Activated CD4-positive, alpha-beta memory T cell treated with anti-CD3 and anti-CD28 coated beads for 36 hours (primary cell): ENCODE data around the gene COQ5. TPM values are rescaled to one million over a fixed set of nuclear protein-coding genes. Genes with fewer than 3 reads are reported as not detected.

Experiments
- CTCF ChIA-PET: fragments of 350-600 bp; sonication (Branson Sonifier 250); formaldehyde crosslinking; loops from one replicate; lab custom pipeline; 2021; ENCODE audit warnings: antibody characterized with exemption, inconsistent platforms; lab: Charles Lee
- POLR2A ChIA-PET: fragments of 350-600 bp; sonication (Branson Sonifier 250); formaldehyde crosslinking; loops from one replicate; lab custom pipeline; 2021; ENCODE audit warnings: antibody characterized with exemption; lab: Charles Lee
- DNase-seq: peaks from one replicate; pipeline ENCODE4 v3.0.0-alpha.2; 2020
- H3K27ac Mint-ChIP-seq: one replicate; pipeline ENCODE4 v1.8.0; 2021; ENCODE audit warnings: mixed read lengths
- H3K27me3 Mint-ChIP-seq: one replicate; pipeline ENCODE4 v1.8.0; 2021; ENCODE audit warnings: mixed read lengths
- H3K36me3 Mint-ChIP-seq: one replicate; pipeline ENCODE4 v1.8.0; 2021; ENCODE audit warnings: mixed read lengths
- H3K4me1 Mint-ChIP-seq: one replicate; pipeline ENCODE4 v1.8.0; 2021; ENCODE audit warnings: low read depth, mixed read lengths
- H3K4me3 Mint-ChIP-seq: one replicate; pipeline ENCODE4 v1.8.0; 2021; ENCODE audit warnings: mild to moderate bottlenecking, mixed read lengths
- H3K9me3 Mint-ChIP-seq: one replicate; pipeline ENCODE4 v1.8.0; 2021; ENCODE audit warnings: mixed read lengths
- intact Hi-C: fragments of 100-400 bp; cut with micrococcal nuclease; formaldehyde crosslinking; loops from one replicate; pipeline ENCODE4 v1.15.1; 2023
- total RNA-seq, 2 experiments: library from RNA; stranded (reverse); gene quantifications; one replicate each; pipeline ENCODE4 v1.2.3, GENCODE V29; 2021

The COQ5 gene
- 10 to 100 TPM; 30.1 to 31.6 TPM for total RNA-seq

DNA sequence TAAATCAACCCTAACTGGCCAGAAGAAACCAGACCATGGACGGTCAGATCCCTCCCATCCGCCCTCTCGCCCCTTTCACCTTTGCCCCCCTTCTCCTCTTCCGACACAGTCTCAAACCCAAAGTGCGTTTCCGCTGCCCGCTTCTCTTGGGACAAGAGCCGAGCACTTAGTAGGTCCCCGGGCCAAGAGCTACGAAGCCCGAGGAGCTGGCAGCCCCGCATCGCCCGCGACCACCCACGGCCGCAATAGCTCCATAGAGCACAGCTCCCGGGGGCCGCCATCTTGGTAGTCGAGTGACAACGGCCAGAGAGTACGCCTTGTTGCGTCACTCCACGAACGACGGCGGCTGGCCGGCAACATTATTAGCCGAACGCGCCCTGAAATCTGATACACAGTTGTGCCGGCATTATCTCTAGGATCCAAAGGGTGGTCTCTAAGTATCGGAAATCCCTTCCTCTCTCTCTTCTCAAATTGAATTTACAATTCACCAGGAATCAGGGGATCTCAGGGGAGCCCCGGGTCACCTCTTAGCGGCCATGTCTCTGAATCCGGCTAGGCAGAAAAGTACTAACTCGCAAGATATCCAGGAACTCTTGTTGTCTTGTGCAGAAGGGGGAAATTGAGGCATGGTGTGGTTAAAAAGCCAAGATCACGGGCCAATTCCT lies at the start of gene COQ5:
COQ5 (minus strand) TSS at position 298 of the 665 bp plus-strand sequence; CDS start at position 281, 17 bp downstream.
- ChIA-PET CTCF (interaction anchor here (0.8 to 1.5 kb wide), 4 partner anchors 10 to 60 kb away, joined by 3 to 4 read pairs (median 3); partner anchors contain the start of genes DYNLL1 and SRSF9), POLR2A (interaction anchor here (0.6 to 2.4 kb wide), 3 partner anchors 10 to 237 kb away, joined by 6 to 14 read pairs (median 8); partner anchors contain the start of gene RNU4-2)
- peak; percentile 91 for DNase-seq
- Mint-ChIP-seq H3K27ac (peak within 1 kb of the TSS; percentile 97), H3K4me3 (peak within 1 kb of the TSS; percentile 100), H3K4me1 (peaks cover 19% of the 10 kb centered on the region), H3K27me3 (no peaks in the 10 kb centered on the region), H3K9me3 (no peaks in the 10 kb centered on the region), H3K36me3 (peaks cover 6% of the 10 kb centered on the region)
- intact Hi-C loops: loop anchor here (2.0 kb wide), 2 partner anchors 60 to 212 kb away; partner anchors contain the start of gene SRSF9

DNA sequence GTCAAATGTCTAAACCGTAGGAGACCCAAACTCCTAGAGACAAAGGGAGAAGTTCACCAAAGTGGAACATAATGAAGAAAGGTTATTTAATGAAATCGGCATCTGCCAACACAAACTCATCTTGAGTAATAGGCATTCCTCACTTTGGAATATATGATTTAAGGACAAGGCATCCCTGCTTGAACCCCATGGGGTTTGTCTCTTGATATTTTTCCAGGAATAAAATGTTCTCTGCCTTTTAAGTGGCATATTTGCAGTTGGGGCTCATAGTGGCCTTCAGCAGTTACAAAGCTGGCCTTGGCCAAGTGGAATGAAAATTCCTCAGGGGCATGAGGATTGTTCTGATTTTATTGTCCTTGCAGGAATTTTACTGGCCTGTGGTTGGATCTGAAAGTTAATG lies 45.1 kb upstream of the COQ5 start:
- intact Hi-C loops: no loop called here
- no peak overlapping the region for H3K4me3 Mint-ChIP-seq
- H3K9me3 Mint-ChIP-seq: no peaks in the 10 kb centered on the region
- H3K27me3 Mint-ChIP-seq: no peaks in the 10 kb centered on the region
- POLR2A ChIA-PET: no interaction called here
- no peak overlapping the region for H3K27ac Mint-ChIP-seq
- CTCF ChIA-PET: no interaction called here
- H3K36me3 Mint-ChIP-seq: peaks cover 56% of the 10 kb centered on the region
- DNase-seq: no peak
- H3K4me1 Mint-ChIP-seq: no peaks in the 10 kb centered on the region

DNA sequence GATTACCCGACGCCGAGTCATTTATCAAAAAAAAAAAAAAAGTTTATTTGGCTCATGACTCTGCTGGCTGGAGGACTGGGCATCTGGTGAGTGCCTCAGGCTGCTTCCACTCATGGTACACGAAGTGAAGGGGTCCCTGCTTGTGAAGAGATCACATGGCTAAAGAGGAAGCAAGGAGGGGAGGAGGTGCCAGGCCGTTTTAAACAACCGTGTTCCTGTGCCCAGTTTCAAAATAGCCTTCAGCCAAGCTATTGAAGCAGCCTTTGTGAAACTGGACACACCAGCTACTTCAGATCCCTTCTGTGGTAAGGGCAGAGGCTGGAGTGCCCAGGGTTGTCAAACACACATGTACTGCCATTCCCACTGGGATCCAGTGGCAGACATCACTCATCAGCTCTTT lies 44.6 kb upstream of the COQ5 start:
- Mint-ChIP-seq H3K9me3 (no peaks in the 10 kb centered on the region), H3K36me3 (peaks cover 54% of the 10 kb centered on the region), H3K4me1 (no peaks in the 10 kb centered on the region), H3K27ac (no peak overlapping the region), H3K4me3 (no peak overlapping the region), H3K27me3 (no peaks in the 10 kb centered on the region)
- no peak for DNase-seq
- ChIA-PET CTCF (no interaction called here), POLR2A (no interaction called here)
- intact Hi-C loops: no loop called here

GRCh38 chr12:120571299-120571698 lies 42.3 kb upstream of the COQ5 start:
- no peak overlapping the region for H3K4me3 Mint-ChIP-seq
- H3K9me3 Mint-ChIP-seq: no peaks in the 10 kb centered on the region
- no peaks in the 10 kb centered on the region for H3K4me1 Mint-ChIP-seq
- DNase-seq: no peak
- H3K36me3 Mint-ChIP-seq: peaks cover 45% of the 10 kb centered on the region
- H3K27me3 Mint-ChIP-seq: no peaks in the 10 kb centered on the region
- ChIA-PET POLR2A (no interaction called here), CTCF (interaction anchor here (0.7 to 1.0 kb wide), 2 partner anchors 10 to 78 kb away, joined by 3 read pairs; partner anchors contain the start of gene POP5)
- H3K27ac Mint-ChIP-seq: no peak overlapping the region
- intact Hi-C loops: no loop called here

GRCh38 chr12:120563495-120563894 lies 34.5 kb upstream of the COQ5 start:
- CTCF ChIA-PET: no interaction called here
- no peaks in the 10 kb centered on the region for H3K4me1 Mint-ChIP-seq
- H3K4me3 Mint-ChIP-seq: no peak overlapping the region
- no peaks in the 10 kb centered on the region for H3K9me3 Mint-ChIP-seq
- H3K27ac Mint-ChIP-seq: no peak overlapping the region
- POLR2A ChIA-PET: no interaction called here
- peaks cover 51% of the 10 kb centered on the region for H3K36me3 Mint-ChIP-seq
- DNase-seq: no peak
- no peaks in the 10 kb centered on the region for H3K27me3 Mint-ChIP-seq
- intact Hi-C loops: no loop called here

DNA sequence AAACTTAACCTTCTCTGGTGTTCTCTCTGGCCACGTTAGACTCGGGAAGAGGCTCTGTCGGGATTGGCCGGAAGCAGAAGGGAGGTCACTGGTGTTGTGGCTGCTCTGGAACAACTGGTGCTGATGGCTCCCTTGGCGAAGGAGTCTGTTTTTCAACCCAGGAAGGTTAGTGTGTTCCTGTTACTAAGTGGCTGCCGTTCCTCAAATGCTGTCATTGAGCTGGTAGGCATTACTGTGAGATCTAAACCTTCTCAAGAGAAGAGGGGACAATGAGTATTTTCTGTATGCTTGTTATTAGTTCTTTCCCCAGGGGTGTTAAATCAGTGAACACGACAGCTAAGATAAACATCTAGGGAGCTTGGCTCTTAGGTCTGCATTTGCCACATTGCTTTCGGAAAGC lies 33.9 kb upstream of the COQ5 start:
- intact Hi-C loops: no loop called here
- ChIA-PET CTCF (no interaction called here), POLR2A (no interaction called here)
- Mint-ChIP-seq H3K36me3 (peaks cover 53% of the 10 kb centered on the region), H3K27me3 (no peaks in the 10 kb centered on the region), H3K4me1 (no peaks in the 10 kb centered on the region), H3K4me3 (no peak overlapping the region), H3K27ac (no peak overlapping the region), H3K9me3 (no peaks in the 10 kb centered on the region)
- DNase-seq: no peak

- Mint-ChIP-seq H3K27me3 (no peaks in the 10 kb centered on the region), H3K27ac (no peak overlapping the region), H3K36me3 (peaks cover 44% of the 10 kb centered on the region), H3K4me3 (no peak overlapping the region), H3K9me3 (no peaks in the 10 kb centered on the region), H3K4me1 (no peaks in the 10 kb centered on the region)
- intact Hi-C loops: no loop called here
- ChIA-PET POLR2A (no interaction called here), CTCF (no interaction called here)
- no peak for DNase-seq
Measured at GRCh38 chr12:120557589-120557988, 28.6 kb upstream of the COQ5 start.

DNA sequence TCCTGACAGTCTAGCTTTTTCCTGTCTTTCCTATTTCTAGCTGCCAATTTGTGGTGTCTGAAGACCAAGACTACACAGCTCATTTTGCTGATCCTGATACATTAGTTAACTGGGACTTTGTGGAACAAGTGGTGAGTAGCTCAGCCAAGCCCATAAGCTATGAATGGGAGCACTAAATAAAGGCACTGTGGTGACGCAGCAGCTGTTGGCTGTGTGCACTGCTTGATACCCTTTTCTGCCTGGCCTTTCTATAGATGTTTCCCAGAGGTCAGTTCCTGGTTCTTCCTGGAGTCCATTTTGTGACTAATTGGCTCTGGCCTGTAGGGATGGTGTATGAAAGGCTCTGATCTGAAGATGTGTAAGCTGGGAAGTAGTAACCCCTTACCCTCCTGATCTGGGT lies 25.7 kb upstream of the COQ5 start:
- intact Hi-C loops: no loop called here
- Mint-ChIP-seq H3K9me3 (no peaks in the 10 kb centered on the region), H3K27ac (no peak overlapping the region), H3K27me3 (no peaks in the 10 kb centered on the region), H3K4me3 (no peak overlapping the region), H3K36me3 (peaks cover 31% of the 10 kb centered on the region), H3K4me1 (no peaks in the 10 kb centered on the region)
- CTCF ChIA-PET: interaction anchor here (1.3 kb wide), 1 partner anchor 92 kb away, joined by 3 read pairs; no protein-coding TSS in a partner anchor
- POLR2A ChIA-PET: no interaction called here
- DNase-seq: no peak

- H3K9me3 Mint-ChIP-seq: no peaks in the 10 kb centered on the region
- intact Hi-C loops: no loop called here
- peaks cover 14% of the 10 kb centered on the region for H3K36me3 Mint-ChIP-seq
- H3K27ac Mint-ChIP-seq: no peak overlapping the region
- H3K4me1 Mint-ChIP-seq: peaks cover 8% of the 10 kb centered on the region
- DNase-seq: no peak
- no peak overlapping the region for H3K4me3 Mint-ChIP-seq
- ChIA-PET POLR2A (no interaction called here), CTCF (no interaction called here)
- H3K27me3 Mint-ChIP-seq: no peaks in the 10 kb centered on the region
Measured at GRCh38 chr12:120546050-120546386, 17.1 kb upstream of the COQ5 start.

GRCh38 chr12:120544691-120545090 lies 15.7 kb upstream of the COQ5 start:
- no peaks in the 10 kb centered on the region for H3K9me3 Mint-ChIP-seq
- intact Hi-C loops: no loop called here
- peaks cover 17% of the 10 kb centered on the region for H3K4me1 Mint-ChIP-seq
- no peak for DNase-seq
- peaks cover 15% of the 10 kb centered on the region for H3K36me3 Mint-ChIP-seq
- no peak overlapping the region for H3K27ac Mint-ChIP-seq
- no peaks in the 10 kb centered on the region for H3K27me3 Mint-ChIP-seq
- ChIA-PET POLR2A (interaction anchor here (0.7 kb wide), 1 partner anchor 243 kb away, joined by 4 read pairs; no protein-coding TSS in a partner anchor), CTCF (interaction anchor here (0.7 kb wide), 1 partner anchor 108 kb away, joined by 3 read pairs; no protein-coding TSS in a partner anchor)
- H3K4me3 Mint-ChIP-seq: no peak overlapping the region

- intact Hi-C loops: no loop called here
- Mint-ChIP-seq H3K9me3 (no peaks in the 10 kb centered on the region), H3K27ac (no peak overlapping the region), H3K4me3 (no peak overlapping the region), H3K36me3 (peaks cover 29% of the 10 kb centered on the region), H3K4me1 (peaks cover 42% of the 10 kb centered on the region), H3K27me3 (no peaks in the 10 kb centered on the region)
- CTCF ChIA-PET: no interaction called here
- DNase-seq: no peak
- POLR2A ChIA-PET: no interaction called here
Measured at GRCh38 chr12:120542166-120542565, 13.2 kb upstream of the COQ5 start.

GRCh38 chr12:120540445-120540844 lies 11.5 kb upstream of the COQ5 start:
- Mint-ChIP-seq H3K36me3 (peaks cover 24% of the 10 kb centered on the region), H3K4me1 (peaks cover 52% of the 10 kb centered on the region)
- CTCF ChIA-PET: no interaction called here

More at GRCh38 chr12:120540445-120540844, 11.5 kb upstream of the COQ5 start:
- H3K4me3 Mint-ChIP-seq: no peak overlapping the region
- intact Hi-C loops: no loop called here
- H3K27me3 Mint-ChIP-seq: no peaks in the 10 kb centered on the region
- DNase-seq: no peak
- POLR2A ChIA-PET: no interaction called here
- no peaks in the 10 kb centered on the region for H3K9me3 Mint-ChIP-seq
- H3K27ac Mint-ChIP-seq: peak overlapping the region; percentile 81
